ENCODE measurements around the gene ODAM.

DNA sequence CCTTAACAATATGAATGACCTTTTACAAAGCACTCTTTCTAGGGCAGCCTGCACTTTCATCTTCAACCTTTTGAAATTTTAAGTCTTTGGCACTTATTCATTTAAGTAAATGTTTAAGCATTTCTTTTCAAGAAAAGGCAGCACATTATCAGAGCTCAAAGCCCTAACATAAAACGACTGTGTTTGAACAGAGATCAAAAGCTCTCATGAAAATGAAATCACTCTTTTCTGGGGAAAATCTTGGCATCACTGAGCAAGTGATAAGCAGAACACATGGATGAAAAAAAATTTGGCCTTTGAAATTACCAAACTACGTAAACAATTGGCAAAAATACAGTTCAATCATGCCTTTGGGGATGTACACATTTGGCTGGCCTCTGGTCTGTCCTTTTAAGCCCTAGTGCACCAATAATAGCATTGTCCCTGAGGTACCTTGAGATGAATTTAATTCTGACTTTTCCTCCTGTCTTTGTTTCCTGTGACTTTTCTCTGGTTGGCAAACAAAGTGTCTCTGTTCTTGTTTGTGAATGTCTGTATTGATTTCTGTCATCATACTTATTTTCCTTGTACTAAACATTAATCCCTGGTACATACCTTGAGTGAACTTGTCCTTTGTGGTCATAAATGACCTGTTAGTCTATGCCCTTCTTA lies 12.9 kb upstream of the ODAM start:
- no peak for TF ChIP-seq CTCF (IDR thresholded peaks at IDR 0.05; ENCODE audit: control extremely low read depth in 1 of 3, insufficient read depth in 1 of 3, low read depth in 1 of 3, low read length in 3 of 3)
- TF ChIP-seq NANOG (IDR thresholded peaks at IDR 0.05; ENCODE audit: insufficient read depth, low read depth, low read length, poor library complexity, severe bottlenecking): no peak
